GM12801 (cell line): ENCODE measurements around the gene PLAGL2.

Experiments
- TF ChIP-seq, protein P1 (sequence below): IDR thresholded peaks from one replicate; pipeline ENCODE4 v1.5.1; 2011; ENCODE audit warnings: control low read depth; ENCODE audit not compliant: insufficient read length; ENCODE audit errors: extremely low read depth

The PLAGL2 gene

DNA sequence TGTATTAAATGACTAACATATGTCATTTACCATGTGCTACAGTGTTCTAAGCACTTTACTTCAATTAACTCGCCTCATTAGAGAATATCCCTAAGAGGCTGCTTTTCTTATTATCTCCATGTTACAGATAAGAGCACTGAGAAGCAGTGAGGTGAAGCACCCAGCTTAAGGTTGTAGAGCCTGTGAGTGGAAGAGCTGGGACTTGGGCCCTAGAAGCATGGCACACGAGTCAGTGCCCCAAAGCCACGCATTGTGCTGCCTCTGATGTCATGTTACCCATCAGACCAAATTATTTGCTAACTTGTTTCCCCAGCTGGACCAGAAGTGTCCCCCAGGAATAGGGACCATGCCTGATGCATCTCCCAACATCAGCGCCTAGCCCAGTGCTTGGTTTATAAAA is 34.3 kb upstream of the PLAGL2 start:
- TF ChIP-seq, protein P1, sequence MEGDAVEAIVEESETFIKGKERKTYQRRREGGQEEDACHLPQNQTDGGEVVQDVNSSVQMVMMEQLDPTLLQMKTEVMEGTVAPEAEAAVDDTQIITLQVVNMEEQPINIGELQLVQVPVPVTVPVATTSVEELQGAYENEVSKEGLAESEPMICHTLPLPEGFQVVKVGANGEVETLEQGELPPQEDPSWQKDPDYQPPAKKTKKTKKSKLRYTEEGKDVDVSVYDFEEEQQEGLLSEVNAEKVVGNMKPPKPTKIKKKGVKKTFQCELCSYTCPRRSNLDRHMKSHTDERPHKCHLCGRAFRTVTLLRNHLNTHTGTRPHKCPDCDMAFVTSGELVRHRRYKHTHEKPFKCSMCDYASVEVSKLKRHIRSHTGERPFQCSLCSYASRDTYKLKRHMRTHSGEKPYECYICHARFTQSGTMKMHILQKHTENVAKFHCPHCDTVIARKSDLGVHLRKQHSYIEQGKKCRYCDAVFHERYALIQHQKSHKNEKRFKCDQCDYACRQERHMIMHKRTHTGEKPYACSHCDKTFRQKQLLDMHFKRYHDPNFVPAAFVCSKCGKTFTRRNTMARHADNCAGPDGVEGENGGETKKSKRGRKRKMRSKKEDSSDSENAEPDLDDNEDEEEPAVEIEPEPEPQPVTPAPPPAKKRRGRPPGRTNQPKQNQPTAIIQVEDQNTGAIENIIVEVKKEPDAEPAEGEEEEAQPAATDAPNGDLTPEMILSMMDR: no peak

DNA sequence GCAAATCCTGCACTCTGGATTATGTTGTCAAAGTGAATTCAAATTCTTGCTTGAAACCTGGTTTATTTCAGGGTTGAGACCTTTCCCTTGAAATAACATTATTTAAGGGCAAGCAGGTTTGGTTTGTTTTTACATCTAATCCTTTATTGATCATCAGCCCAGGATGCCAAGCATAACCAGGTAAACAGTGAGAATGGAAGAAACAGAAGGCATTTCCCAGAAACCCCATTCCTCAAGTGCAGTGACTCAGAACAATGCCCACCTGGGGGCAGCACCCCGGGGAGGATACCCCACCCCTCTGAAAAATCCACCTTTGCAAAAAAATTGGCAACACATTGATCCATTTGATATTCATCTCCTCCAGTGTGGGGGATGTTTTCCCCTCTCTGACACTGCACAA is 32.7 kb upstream of the PLAGL2 start:
- TF ChIP-seq, protein P1: no peak

DNA sequence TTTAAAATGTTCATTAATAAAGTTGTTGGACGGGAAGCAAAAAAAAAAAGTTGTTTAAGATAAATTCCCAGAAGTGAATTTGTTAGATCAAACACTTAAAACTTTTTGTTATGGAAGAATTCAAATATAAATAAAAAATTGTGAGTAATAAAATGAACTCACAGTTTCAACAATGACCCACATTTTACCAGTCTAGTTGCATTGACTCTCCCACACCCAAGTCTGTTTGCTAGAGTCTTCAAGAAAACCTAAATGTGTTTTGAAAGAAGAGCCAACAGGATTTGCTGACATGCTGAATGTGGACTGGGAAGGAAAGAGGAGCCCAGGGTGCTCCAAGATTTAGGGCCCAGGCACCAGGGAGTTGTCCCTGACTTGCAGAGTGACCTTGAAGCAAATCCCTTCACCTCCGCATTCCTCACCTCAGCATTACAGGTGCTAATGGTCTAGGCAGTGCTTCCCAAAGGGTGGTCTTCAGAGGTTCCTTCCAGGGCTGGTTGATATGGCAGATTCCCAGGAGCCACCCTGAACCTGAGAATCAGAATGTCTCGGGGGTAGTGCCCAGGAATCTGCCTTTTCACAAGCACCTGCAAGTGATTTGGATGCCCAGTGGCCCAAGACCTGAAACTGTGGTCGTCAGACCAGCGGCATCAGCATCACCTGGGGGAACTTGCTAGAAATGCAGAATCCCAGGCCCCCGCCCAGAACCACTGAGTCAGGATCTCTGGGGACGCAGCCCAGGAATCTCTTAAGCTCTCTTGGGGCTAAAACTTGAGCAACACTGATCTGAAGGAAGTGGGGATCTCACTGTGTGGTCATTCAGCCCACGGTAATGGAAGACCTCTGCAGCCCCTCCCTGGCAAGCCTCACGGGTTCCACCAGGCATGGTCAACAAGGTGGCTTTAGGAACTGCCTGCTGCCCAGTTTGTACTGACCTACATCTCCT is 31.2 kb upstream of the PLAGL2 start:
- TF ChIP-seq, protein P1: no peak

DNA sequence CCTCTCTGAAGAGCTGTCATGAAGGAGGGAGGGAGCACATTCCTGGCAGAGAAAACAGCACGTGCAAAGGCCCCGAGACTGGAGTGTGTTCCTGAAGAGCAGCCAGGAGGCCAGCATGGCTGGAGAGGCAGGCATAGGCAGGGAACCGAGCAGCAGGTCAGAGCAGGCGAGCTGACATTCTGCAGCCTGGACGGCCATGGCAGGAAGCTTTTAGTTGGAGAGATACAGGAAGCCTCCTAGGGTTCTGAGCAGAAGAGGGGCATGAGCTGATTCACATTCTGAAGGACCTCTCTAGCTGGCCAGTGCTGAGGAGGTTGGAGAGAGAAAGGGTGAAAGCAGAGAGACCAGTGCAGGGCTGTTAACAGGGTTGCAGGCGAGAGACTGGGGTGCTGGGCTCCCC is 29.9 kb upstream of the PLAGL2 start:
- TF ChIP-seq, protein P1: no peak

DNA sequence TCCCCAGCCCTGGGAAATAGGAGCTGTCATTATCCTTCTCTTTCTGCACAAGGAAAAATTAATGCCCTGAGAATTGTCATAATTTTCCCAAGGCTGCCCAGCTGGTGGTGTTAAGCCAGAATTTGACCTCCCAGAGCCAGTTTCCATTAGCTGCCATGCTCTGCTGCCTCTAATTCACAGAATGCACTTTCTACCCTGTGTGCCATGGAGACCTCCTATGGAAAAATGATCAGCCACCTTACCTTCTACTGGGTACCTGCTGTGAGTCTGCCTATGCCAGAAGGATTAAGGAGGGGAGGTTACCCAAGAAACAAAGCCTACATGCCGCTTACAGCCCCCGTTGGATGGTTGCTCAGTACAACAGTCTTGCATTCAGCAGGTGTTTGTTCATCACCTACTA is 29.3 kb upstream of the PLAGL2 start:
- TF ChIP-seq, protein P1: no peak

DNA sequence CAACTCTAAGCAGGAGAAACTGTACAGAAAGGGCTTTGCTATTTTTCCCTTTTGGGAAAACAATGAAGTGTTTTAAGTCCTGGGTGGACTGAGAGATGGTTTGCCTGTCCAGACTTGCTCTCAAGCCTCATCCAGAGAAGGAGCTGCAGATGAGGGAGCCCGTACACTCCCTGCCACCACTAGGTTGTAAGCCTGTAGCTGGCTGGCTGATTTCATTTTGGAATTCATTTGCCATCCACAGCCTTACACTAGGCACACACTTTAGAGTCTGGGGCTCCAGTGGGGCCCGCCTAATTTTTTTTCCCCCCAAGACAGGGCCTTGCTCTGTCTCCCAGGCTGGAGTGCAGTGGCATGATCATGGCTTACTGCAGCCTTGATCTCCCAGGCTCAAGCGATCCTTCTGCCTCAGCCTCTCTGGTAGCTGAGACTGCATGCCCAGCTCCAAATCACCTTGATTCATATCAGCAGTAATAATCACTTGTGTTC is 28.5 kb upstream of the PLAGL2 start:
- TF ChIP-seq, protein P1: no peak

DNA sequence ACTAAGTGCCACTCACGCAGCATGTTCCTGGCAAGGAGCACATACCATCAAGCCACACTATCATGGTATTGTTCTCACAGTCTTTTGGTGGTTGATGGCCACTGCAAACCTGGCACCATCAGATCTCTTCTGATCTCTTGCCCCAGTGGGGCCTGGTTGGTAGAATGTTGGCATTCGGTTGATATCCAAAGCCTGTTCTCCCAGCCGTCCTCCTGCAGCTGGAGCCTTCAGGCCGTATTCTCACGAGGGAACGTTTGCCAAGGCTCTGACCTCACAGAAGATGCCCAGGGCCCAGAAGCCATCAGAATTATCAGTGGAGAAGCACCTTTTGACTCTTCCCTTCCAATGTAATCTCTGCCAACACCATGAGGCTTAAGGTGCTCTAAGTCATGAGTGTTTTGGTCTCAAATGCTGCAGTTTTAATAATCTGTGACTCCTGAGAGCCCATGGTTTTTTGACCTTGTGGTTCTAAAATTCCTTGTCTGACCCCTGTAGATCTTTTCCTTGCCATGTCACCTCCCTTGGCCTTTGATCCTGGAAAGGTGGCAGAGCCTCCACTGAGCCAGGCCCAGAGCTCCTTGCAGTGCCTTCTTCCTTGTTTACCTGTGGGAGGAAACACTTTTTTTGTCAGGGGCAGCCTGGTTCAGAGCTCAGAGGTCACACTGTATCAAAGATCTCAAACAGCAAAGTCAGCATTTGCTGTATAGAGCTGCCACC is 27.9 kb upstream of the PLAGL2 start:
- TF ChIP-seq, protein P1: no peak
